GM18526 (cell line): ENCODE results near the gene PLAC8L1.

Experiments used
- POLR2A ChIP-seq: IDR thresholded peaks from 3 replicates; pipeline ENCODE4 v1.6.1; 2011; ENCODE audit not compliant: insufficient read length; ENCODE audit errors: extremely low read depth

PLAC8L1 gene

DNA sequence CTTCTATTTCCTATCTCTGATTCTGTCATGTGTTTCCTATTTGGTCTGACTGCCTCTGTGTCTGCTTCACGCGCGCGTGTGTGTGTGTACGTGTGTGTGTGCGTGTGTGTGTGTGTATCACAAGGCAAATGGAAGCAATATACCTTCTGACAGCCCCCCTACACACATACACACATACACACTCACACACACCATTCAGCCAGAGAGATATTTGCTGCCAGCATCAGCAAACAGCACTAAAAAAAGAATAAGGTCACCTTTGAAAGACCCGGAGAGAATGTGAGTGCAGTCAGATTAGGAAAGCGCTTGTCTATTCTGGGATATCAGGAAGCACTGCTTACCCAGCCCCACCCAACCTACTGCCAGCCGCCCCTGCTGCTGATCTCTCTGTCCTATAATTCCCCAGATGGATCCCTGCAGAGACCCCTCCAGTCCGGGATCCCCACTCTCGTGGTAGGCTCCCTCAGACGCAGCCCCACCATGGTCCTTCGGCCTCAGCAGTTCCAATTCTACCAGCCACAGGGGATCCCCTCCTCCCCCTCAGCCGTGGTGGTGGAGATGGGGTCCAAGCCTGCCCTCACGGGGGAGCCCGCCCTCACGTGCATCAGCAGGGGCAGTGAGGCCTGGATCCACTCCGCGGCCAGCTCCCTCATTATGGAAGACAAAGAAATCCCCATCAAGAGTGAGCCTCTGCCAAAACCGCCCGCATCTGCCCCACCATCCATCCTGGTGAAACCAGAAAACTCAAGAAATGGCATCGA lies 45.7 kb downstream of the PLAC8L1 start:
- TF ChIP-seq POLR2A = no peak

DNA sequence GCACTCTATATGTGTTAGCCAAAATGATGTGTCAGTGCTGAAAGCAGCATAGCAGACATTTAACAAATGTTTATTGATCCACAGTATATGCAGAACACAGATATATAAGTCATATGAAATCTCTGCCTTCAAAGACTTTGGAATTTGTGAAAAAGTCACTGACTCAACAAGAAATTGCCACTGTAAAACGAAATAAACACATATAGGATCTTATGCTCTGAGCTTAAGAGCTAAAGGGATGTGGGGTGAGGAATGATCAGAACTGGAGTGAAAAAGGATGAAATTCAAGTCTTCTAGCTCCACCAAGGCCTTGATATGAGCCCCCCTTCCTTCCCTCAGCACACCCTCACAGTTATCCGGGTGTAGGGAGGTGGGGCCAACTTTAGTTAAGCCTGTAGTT lies 49.9 kb downstream of the PLAC8L1 start:
- TF ChIP-seq POLR2A = no peak

DNA sequence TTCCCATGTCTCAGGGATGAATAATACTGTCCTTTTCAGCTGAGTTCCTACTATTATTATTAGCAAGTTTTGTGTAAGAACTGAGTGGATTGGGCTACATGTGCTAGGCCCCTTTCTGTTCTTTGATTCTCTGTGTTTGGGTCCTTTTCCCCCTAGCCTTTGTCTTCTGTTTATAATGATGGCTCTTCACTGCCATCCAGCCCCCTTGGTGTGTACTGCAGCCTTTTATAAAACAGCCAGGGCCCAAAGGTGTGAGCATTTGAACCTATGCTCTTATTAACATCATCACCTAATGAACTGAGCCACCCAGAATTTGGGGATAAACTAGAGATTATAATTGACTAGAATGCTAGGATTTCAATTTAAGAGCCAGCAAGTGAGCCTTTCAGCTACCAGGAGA lies 52.6 kb downstream of the PLAC8L1 start:
- TF ChIP-seq POLR2A = no peak

DNA sequence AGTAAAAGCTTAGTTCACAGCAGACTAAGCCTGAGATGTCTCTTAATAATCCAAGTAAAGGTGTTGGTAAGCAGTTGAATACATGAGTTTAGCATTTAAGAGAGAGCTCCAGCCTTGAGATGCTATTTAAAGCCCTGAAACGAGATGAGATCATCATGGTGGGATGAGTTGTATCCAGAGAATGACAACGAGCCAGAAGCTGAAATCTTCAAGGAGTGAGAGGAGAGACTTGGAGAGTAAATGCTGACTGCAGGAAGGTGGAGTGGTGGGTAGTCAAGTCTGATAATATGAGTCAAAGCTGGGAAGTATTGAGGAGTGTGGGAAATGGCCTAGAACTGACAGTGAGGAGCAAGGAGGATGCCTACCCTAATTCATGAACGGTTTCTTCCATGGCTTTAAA lies 53.7 kb downstream of the PLAC8L1 start:
- TF ChIP-seq POLR2A = no peak

DNA sequence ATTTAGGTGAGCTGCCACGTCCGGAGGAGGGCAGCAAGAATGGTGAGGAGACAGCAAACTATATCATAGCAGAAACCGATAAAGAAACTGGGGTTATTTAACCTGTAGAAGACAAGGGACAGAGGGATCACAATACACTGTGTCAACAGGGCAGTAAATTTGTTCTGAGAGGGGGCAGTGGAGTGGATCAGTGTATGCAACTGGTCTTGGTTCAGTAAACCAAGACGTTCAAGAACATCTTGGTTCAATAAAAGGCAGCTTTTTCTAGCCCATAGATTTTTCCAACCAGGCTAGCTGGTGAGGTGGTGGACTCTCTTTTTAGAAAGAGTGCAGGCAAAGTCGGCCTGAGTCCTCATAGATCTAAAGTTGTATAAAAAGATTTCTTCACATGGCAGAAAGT lies 55.3 kb downstream of the PLAC8L1 start:
- TF ChIP-seq POLR2A = no peak

DNA sequence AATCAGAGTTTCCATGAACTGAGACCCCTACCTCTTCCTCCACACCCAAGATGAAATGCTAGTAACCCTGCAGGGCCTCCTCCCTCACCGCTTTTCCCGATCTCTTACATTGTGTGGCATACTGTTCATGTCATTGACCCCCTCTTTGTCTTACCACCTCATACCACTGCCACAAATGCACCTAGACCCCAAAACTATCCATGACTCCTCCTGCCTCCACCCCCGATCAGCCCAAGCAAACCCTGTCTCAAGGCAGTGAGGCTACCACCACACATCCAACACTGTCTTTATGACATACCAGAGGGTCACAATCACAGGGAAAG lies 55.7 kb downstream of the PLAC8L1 start:
- TF ChIP-seq POLR2A = no peak

DNA sequence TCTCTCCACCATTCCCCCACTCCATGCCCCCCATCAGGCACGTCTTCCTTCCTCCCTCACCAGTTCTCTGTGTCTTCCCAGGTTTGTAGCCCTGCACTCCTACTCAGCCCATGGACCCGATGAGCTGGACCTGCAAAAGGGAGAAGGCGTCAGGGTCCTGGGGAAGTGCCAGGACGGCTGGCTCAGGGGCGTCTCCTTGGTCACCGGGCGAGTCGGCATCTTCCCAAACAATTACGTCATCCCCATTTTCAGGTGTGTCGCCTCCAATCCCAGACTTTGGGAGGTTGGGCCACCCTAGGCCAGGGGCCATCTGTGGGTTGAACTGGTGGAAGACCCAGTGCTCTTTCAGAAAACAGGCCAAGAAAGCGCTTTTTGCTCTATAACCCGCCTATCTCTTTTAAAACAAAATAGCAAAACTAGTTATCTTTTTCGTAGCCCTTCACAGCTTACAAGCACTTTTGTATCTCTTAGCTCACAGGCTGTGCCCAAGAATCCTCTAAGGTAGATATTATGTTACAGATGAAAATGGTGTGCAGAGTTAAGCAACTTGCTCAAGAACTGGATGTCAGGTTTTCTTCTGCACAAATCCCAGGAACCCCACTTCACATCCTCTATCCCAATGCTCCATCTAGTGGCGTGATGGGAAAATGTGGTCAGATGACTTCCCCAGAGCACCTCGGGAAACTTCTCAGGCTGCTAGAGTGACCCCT lies 56.2 kb downstream of the PLAC8L1 start:
- TF ChIP-seq POLR2A = no peak

DNA sequence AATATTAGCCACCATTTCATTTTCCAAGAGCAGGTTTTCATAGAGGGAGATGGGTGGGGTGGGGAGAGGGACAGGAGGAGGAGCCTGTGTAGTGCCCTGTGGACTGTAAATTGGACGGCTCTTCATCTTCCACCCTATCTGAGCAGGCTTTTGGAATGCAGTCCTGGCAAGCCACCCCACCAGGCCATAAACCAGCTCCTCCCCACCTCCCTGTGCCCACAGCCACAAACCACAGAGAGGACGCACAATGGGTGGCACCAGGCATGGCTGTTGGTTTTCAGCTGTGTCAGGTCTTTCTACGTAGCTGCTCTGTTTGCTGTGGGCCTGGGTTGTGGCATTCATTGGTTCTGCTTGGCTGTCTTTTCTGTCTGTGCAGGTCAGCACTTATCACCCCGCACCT lies 58.0 kb downstream of the PLAC8L1 start:
- TF ChIP-seq POLR2A = no peak

DNA sequence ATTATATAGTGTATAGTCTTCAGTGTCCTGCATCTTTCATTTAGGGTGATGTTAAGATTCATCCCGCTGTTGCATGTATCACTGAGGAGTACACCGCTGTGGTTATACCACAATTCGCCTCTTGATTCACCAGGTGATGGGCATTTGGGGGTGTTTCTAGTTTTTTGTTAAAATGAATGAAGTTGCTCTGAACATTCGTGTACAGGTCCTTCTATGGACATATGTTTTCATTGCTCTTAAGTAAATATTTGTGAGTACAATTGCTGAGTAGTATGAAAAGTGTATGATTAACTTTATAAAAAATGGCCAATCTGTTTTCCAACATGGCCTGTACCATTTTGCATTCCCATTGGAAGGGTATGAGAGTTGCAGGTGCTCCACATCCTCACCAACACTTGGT lies 61.7 kb downstream of the PLAC8L1 start:
- no peak for TF ChIP-seq POLR2A

DNA sequence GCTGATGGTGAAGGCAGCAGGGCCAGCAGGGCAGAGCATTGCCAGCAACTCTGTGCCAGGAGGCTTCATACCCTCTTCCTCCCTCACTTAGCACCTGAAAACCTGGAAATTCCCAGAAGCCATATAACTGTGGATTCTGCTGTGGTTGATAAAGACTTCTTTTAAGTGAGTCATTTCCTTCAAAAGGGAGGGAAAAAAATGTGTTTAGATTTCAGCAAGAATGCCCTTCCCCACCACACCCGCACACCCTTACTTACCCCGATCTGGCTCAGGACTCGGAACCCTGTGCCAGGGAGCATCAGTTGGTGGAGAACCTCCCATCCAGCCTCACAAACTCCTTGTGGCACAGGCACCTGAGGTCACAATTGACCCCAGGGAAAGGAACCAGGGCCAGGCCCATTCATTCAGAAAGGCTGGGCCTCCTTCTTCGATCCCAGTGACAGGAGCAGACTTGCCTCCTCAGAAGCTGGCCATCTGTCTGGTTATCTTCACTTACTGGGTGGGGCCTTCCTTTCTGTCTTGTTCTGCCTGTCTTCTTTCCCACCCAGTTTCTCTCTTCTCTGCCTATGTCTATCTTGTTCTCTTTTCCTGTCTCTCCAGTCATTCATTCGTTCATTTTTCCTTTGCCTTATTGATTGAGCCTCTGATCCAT lies 62.6 kb downstream of the PLAC8L1 start:
- TF ChIP-seq POLR2A = no peak

DNA sequence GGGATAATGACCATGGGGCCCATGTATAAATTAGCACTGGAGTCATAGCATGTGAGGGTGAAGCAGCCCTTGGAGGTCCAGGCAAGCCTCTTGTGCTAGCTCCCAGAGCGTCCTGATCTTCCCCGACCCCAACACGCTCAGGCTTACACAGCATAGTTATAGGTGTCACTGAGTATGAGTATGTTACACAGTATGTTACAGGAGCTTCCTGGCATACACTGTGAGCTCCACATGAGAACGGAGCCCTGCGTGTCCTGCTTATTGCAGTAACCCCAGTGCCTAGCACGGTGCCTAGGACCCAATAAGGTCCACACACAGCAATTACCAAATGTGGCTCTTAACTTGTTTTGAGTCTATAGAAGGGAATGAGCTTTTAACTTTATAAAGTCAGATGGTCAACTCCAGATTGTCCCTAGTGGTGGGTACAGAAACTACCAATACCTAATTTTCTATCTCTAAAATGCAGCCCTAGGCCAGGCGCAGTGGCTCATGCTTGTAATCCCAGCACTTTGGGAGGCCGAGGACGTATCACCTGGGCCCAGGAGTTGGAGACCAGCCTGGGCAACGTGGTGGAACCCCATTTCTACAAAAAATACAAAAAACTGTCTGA lies 64.1 kb downstream of the PLAC8L1 start:
- TF ChIP-seq POLR2A = no peak

DNA sequence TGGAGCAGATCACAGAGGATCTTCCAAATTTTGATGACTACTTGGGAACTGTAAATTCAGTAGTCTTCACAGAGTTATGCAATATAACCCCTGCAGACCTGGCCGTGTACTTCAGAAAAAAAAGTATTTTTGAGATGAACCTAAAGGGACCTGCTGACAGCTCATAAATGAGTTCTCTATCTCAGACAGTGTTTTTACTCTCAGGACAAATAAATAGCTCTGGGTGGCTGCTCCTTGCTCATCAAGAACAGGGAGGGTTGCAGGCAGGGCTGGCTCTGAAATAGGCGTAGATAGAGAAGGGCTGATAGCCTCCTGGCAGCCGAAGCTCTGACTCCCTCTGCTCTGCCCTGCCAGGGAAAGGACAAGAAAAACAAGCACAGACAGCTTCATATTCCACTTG lies 64.8 kb downstream of the PLAC8L1 start:
- TF ChIP-seq POLR2A = no peak

DNA sequence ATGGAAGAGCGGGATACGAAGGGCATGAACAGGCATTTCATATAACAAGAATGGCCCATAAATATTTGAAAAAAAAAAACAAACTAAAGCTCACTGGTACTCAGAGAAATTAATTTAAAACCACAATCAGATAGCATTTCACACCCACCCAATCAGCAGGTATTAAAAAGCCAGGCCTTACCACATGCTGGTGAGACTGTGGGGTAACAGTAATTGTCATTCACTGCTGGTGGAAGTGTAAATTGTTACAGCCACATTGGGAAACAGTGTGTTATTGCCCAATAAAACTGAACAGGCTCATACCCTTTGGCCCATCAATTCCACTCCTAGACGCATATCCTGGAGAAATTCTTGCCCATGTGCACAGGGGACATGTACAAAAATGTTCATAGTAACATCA lies 66.0 kb downstream of the PLAC8L1 start:
- no peak for TF ChIP-seq POLR2A

DNA sequence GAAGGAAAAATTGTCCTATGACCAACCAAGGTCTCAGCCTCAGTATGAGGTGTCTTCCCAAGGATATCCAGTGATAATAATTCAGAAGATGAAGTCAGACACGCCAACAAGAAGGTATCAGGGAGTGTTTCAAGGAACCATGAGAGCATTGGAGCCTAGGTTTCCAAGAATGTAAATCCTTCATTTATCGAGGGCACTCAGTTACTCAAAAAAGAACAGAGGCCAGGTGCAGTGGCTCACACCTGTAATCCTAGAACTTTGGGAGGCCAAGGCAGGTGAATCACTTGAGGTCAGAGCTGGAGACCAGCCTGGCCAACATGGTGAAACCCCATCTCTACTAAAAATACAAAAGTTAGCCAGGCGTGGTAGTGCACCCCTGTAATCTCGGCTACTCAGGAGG lies 70.8 kb downstream of the PLAC8L1 start:
- TF ChIP-seq POLR2A = no peak
